Left ventricle myocardium inferior (tissue), 1 donor: Measurements from ENCODE around the gene DDX24. TPM values are rescaled to one million over a fixed set of nuclear protein-coding genes. Genes with fewer than 3 reads are reported as not detected.
A peak's percentile ranks its signal among the peaks of the same experiment; 100 is the strongest.

ENCODE experiments used
- DNase-seq: peaks from one replicate; pipeline ENCODE4 v3.0.0-alpha.2; 2020
- H3K27ac ChIP-seq: fragments of 200-600 bp; replicated peaks from 2 replicates; pipeline ENCODE4 v1.8.0; 2021
- H3K27me3 ChIP-seq: fragments of 200-600 bp; 2 replicates; pipeline ENCODE4 v1.8.0; 2021; ENCODE audit warnings: low read depth
- H3K36me3 ChIP-seq: fragments of 200-600 bp; 2 replicates; pipeline ENCODE4 v1.8.0; 2021
- H3K4me1 ChIP-seq: fragments of 200-600 bp; 2 replicates; pipeline ENCODE4 v1.8.0; 2021
- H3K4me3 ChIP-seq: fragments of 200-600 bp; 2 replicates; pipeline ENCODE4 v1.8.0; 2021; ENCODE audit warnings: mild to moderate bottlenecking, moderate library complexity
- H3K9me3 ChIP-seq: fragments of 200-600 bp; replicated peaks from 2 replicates; pipeline ENCODE4 v1.8.0; 2021
- CTCF ChIP-seq: fragments of 200-600 bp; IDR thresholded peaks from 2 replicates; pipeline ENCODE4 v1.8.0; 2021; ENCODE audit warnings: antibody characterized with exemption, mild to moderate bottlenecking, borderline replicate concordance
- intact Hi-C: fragments of 100-400 bp; cut with micrococcal nuclease; formaldehyde crosslinking; loops from one replicate; pipeline ENCODE4 v1.11.0; 2022
- total RNA-seq: library from RNA; stranded (reverse); fragmentation: NEBNext Ultra II Directional; extraction: Animal tissue kit (Norgen Biotek cat#: 25700); gene quantifications from one replicate; pipeline ENCODE4 v1.2.1, GENCODE V29; 2021
- donor health status: DM: no; HTN: yes; CAD: no; lungs with severe emphysema.

The DDX24 gene
- total RNA-seq, 1 donor from 2014 or later: 208 TPM

DNA sequence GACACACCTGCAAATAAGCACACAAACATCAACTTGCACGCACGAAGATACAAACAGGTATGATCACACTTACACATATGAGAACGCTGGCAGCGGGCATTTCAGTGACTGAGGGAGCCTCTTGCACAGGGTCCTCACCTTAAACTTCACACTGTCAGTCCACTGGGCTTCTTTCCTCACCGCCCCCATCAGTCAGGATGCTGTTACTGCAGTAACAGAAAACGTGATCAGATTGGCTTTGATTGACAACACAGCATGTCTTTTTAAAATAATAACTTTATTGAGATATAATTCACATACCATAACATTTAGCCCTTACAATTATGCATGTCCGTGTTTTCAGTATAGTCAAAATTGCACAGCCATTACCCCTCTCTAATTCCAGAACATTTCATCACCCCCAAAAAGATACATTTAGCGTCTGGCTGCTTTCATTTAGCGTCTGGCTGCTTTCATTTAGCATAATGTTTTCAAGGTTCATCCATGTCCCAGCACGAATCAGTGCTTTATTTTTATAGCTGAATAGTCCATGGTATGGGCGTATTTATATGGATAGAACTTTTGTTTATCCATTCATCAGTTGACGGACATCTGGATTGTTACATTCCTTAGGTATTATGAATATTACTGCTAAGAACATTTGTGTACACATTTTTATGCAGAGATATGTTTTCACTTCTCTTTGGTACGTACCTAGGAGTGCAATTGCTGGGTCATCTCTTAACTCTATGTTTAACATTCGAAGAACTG, 75.5 kb downstream of the DDX24 start:
- peaks cover 12% of the 10 kb centered on the region for H3K4me1 ChIP-seq
- H3K36me3 ChIP-seq: no peaks in the 10 kb centered on the region
- intact Hi-C loops: no loop called here
- H3K4me3 ChIP-seq: no peak overlapping the region
- no peak for DNase-seq
- TF ChIP-seq CTCF: peak; percentile 46
- H3K9me3 ChIP-seq: no peaks in the 10 kb centered on the region
- no peak overlapping the region for H3K27ac ChIP-seq
- peaks cover 29% of the 10 kb centered on the region for H3K27me3 ChIP-seq

GRCh38 chr14:94004015-94004414, 77.0 kb downstream of the DDX24 start:
- TF ChIP-seq CTCF: no peak
- peaks cover 17% of the 10 kb centered on the region for H3K4me1 ChIP-seq
- intact Hi-C loops: no loop called here
- no peak overlapping the region for H3K27ac ChIP-seq
- no peak for DNase-seq
- no peaks in the 10 kb centered on the region for H3K9me3 ChIP-seq
- no peaks in the 10 kb centered on the region for H3K36me3 ChIP-seq
- H3K27me3 ChIP-seq: peaks cover 19% of the 10 kb centered on the region
- H3K4me3 ChIP-seq: no peak overlapping the region

GRCh38 chr14:94003397-94003796, 77.6 kb downstream of the DDX24 start:
- no peak overlapping the region for H3K4me3 ChIP-seq
- no peak for TF ChIP-seq CTCF
- peaks cover 14% of the 10 kb centered on the region for H3K27me3 ChIP-seq
- DNase-seq: no peak
- intact Hi-C loops: no loop called here
- no peak overlapping the region for H3K27ac ChIP-seq
- no peaks in the 10 kb centered on the region for H3K9me3 ChIP-seq
- peaks cover 23% of the 10 kb centered on the region for H3K4me1 ChIP-seq
- no peaks in the 10 kb centered on the region for H3K36me3 ChIP-seq

DNA sequence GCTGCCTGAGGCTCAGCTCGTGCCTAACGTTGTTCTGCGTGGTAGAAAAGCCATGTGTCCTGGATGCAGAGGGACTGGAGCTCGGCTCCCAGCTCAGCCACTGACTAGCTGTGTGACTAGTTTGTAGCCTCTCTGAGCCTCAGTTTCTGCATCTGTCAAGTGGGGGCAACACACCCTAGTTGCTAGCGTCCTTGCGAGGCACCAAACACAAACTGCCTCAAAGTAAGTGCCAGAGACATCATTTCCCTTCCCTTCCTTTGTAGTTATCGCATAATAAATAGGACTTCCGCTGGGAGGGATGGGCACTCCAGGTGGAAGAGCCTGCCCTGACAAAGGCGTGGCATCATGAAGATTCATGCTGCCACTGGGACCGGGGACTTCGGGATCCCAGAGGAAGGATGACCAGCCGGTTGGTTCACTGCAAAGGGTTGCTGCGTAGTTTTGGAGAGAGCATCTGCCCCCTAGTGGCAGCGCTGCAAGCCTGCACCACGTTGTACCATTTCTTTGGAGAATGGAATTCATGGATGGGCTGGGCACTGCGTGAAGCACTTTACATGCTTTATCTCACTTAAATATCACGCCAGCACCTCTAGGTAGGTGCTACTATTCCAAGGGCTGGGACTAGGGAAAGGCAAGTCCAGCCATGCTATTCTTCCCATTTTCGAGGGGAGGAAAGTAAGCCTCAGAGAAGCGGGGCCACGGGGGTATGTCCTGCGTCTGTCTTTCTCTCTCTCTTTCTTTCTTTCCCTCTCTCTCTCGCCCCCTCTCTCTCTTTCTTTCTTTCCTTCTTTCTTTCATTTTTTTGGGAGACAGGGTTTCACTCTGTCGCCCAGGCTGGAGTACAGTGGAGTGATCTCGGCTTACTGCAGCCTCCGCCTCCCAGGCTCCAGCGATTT, 79.3 kb downstream of the DDX24 start:
- H3K4me3 ChIP-seq: no peak overlapping the region
- DNase-seq: peak; percentile 37
- no peaks in the 10 kb centered on the region for H3K9me3 ChIP-seq
- peak; percentile 97 for TF ChIP-seq CTCF
- no peaks in the 10 kb centered on the region for H3K36me3 ChIP-seq
- H3K27ac ChIP-seq: no peak overlapping the region
- peaks cover 14% of the 10 kb centered on the region for H3K27me3 ChIP-seq
- H3K4me1 ChIP-seq: peaks cover 38% of the 10 kb centered on the region
- intact Hi-C loops: no loop called here

- peaks cover 45% of the 10 kb centered on the region for H3K4me1 ChIP-seq
- no peak overlapping the region for H3K27ac ChIP-seq
- TF ChIP-seq CTCF: no peak
- H3K36me3 ChIP-seq: no peaks in the 10 kb centered on the region
- intact Hi-C loops: no loop called here
- no peak overlapping the region for H3K4me3 ChIP-seq
- DNase-seq: no peak
- no peaks in the 10 kb centered on the region for H3K9me3 ChIP-seq
- H3K27me3 ChIP-seq: peaks cover 14% of the 10 kb centered on the region
Measured at GRCh38 chr14:94001016-94001415, 80.0 kb downstream of the DDX24 start.
